Articular chondrocyte of knee joint (primary cell): Measurements from ENCODE around the gene KRT25. TPM values are rescaled to one million over a fixed set of nuclear protein-coding genes. Genes with fewer than 3 reads are reported as not detected.

ENCODE experiments used
- total RNA-seq: library from RNA; depleted of rRNA; stranded (reverse); fragments of >200 nt; gene quantifications from 2 replicates; pipeline ENCODE4 v1.2.3, GENCODE V29; 2012

The KRT25 gene, protein sequence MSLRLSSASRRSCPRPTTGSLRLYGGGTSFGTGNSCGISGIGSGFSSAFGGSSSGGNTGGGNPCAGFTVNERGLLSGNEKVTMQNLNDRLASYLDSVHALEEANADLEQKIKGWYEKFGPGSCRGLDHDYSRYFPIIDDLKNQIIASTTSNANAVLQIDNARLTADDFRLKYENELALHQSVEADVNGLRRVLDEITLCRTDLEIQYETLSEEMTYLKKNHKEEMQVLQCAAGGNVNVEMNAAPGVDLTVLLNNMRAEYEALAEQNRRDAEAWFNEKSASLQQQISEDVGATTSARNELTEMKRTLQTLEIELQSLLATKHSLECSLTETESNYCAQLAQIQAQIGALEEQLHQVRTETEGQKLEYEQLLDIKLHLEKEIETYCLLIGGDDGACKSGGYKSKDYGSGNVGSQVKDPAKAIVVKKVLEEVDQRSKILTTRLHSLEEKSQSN
- total RNA-seq = not detected in 2 replicates

DNA sequence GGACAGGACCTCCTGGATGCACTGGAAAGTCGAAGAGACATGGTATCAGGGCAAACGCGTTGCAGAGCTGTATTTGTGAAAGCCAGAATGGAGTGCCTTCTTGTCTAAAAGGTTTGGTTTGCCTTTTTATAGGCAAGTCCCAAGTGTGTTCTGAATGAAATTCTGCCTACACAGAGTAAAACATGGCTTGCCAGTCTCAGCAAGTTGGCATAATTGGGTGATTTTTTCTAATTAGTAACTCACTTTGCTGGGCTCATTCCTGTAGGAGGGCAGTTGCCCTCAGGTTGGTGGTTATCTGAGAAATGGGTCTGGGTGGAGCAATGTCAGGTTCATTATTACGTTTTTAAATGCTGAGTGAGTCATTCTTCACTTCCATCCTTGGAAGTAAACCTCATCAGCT lies at the start of gene KRT25:
Gene KRT25 (minus strand): TSS at position 101 of the 400 bp plus-strand sequence. CDS start 60 bp downstream, at position 41.

DNA sequence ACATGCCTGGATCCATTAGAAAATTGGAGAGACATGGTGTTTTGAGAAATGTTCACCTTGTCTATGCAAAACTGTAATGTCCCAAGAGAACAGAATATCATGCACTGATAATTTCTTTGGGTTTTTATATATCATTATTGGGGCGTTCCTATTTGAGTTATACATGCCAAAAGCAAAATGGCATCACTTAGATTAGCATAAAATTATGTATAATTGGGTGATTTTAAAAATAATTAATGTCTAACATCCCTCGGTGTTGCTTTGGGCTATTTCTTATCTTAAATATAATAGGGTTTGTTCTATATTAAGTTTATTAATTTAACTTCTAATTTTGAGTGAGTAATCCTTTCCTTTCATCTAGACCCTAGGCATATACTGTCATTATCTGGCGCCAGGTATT lies 44.7 kb upstream of the KRT25 start, which contains the start of gene KRT28:
Gene KRT28 (minus strand): TSS at position 101 of the 400 bp plus-strand sequence. CDS start 66 bp downstream, at position 35.

DNA sequence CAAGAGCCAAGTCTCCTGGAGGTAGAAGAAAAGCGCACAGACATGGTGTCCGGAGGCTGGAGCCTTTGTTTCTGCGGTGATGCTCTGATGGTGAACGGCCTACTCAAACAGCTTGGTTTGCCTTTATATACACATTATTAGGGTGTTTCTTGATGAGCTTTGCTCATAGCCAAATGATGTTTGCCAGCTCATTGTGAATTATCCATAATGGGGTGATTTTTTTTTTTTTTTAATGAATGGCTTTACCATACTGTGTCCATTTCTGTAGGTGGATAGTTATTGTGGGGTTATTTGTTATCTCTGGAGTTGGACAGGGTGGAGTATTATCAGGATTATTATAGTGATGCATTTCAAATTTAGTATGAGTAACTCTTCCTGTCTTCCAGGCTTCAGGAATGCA lies 27.3 kb upstream of the KRT25 start, which contains the start of gene KRT27:
Gene KRT27 (minus strand): TSS at position 101 of the 400 bp plus-strand sequence. CDS start 57 bp downstream, at position 44.

DNA sequence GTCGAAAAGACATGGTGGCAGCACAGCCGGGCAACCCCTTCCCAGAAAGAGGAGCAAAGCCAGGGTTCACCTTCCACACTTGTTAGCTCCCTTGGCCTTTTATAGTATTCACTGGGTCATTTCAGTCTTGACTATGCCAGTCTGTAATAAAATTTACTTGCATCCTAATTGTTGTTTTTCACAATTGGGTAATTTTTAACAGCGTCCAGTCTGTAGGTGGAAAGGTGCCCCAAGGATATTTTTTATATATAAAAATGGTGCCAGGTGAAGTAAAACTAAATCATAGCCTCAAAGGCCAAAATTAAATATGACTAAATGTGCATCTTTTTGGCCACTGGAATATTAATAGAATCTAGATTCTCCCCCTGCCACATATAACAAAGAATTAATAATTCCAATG lies 17.0 kb upstream of the KRT25 start, which contains the start of gene KRT26:
Gene KRT26 (minus strand): TSS at position 101 of the 400 bp plus-strand sequence. CDS start 88 bp downstream, at position 13.

DNA sequence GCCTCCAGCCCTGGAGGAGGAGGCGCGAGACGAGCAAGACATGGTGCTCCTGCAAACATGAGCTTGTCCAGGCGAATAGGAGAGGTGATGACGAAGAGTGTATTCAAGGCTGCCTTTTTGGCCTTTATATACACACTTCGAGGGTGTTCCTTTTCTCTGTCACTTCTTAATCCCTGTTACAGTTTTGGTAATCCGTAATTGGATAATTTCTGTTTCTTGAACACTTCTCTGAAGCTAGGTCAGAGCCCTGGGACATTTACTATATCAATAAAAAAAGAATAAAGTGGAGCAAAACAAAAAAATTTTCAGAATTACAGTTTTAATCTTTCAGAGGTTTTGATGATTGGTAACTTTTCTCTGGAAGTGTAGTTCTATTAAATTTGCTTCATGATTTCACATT lies 51.5 kb downstream of the KRT25 start, which contains the start of gene KRT24:
Gene KRT24 (minus strand): TSS at position 101 of the 400 bp plus-strand sequence. CDS start 59 bp downstream, at position 42.

Other genes with a start within 250 kb of the KRT25 start
- 0.11 TPM in 1 of 2 replicates, not detected in the other for gene CCR7, start 189.9 kb downstream of the KRT25 start, total RNA-seq
- 135 and 139 TPM in 2 replicates for gene SMARCE1, start 107.5 kb downstream of the KRT25 start, total RNA-seq
- not detected in 2 replicates for gene KRT222, start 90.2 kb downstream of the KRT25 start, total RNA-seq
- not detected in 2 replicates for gene KRT24, start 51.6 kb downstream of the KRT25 start, total RNA-seq
- gene KRT26, start 16.9 kb upstream of the KRT25 start, total RNA-seq = not detected in 2 replicates
- gene KRT27, start 27.2 kb upstream of the KRT25 start, total RNA-seq = not detected in 2 replicates
- not detected in 2 replicates for gene KRT28, start 44.6 kb upstream of the KRT25 start, total RNA-seq
- gene KRT10, start 67.3 kb upstream of the KRT25 start, total RNA-seq = 7.1 and 7.6 TPM in 2 replicates
- gene KRT12, start 111.9 kb upstream of the KRT25 start, total RNA-seq = not detected in 2 replicates
- not detected in 2 replicates for gene KRT20, start 129.9 kb upstream of the KRT25 start, total RNA-seq
- 0.39 and 0.43 TPM in 2 replicates for gene KRT23, start 182.3 kb upstream of the KRT25 start, total RNA-seq
- not detected in 2 replicates for gene KRT39, start 211.6 kb upstream of the KRT25 start, total RNA-seq
- gene KRT40, start 229.0 kb upstream of the KRT25 start, total RNA-seq = not detected in 2 replicates
- gene KRTAP3-3, start 238.8 kb upstream of the KRT25 start, total RNA-seq = not detected in 2 replicates
- gene KRTAP3-2, start 244.6 kb upstream of the KRT25 start, total RNA-seq = not detected in 2 replicates